Caco-2 (cell line): ENCODE results near the gene SIX3. TPM values are rescaled to one million over a fixed set of nuclear protein-coding genes. Genes with fewer than 3 reads are reported as not detected.

Source experiments
- Bru-seq: library from RNA; stranded (reverse); fragments of 400-500 nt; gene quantifications from one replicate; lab custom pipeline; 2021; lab: Mats Ljungman, UMichigan
- BruChase-seq, 2 experiments: library from RNA; stranded (reverse); fragments of 400-500 nt; gene quantifications; one replicate each; lab custom pipeline; 2021; lab: Mats Ljungman, UMichigan
- BruUV-seq: library from RNA; stranded (reverse); fragments of 400-500 nt; replicated peaks from 2 replicates; lab custom pipeline; 2021; lab: Mats Ljungman, UMichigan
- CTCF ChIA-PET: fragments of 300-600 bp; sonication (Branson Sonifier 250); formaldehyde crosslinking; loops from one replicate; lab custom pipeline; 2022; ENCODE audit warnings: antibody characterized with exemption; lab: Charles Lee
- POLR2A ChIA-PET: fragments of 300-600 bp; sonication (Branson Sonifier 250); formaldehyde crosslinking; loops from one replicate; lab custom pipeline; 2022; ENCODE audit warnings: antibody characterized with exemption; lab: Charles Lee
- DNase-seq, 2 experiments: peaks; one replicate each; pipeline versions ENCODE4 v3.0.0 to v3.0.0-alpha.2; 2020 to 2022
- H3K27me3 ChIP-seq: replicated peaks from 2 replicates; pipeline ENCODE4 v1.6.0; 2011; ENCODE audit warnings: low read length; ENCODE audit not compliant: control insufficient read depth, insufficient read depth
- H3K36me3 ChIP-seq: 2 replicates; pipeline ENCODE4 v1.5.1; 2011; ENCODE audit warnings: low read length; ENCODE audit not compliant: control insufficient read depth, insufficient read depth
- H3K4me1 ChIP-seq: fragments of 250-450 bp; sonication (Bioruptor Pico); 2 replicates; pipeline ENCODE4 v1.5.1; 2020; ENCODE audit warnings: mild to moderate bottlenecking
- H3K4me3 ChIP-seq: 2 replicates; pipeline ENCODE4 v1.5.1; 2011; ENCODE audit warnings: low read depth, mild to moderate bottlenecking, control low read depth, low read length
- H3K9me3 ChIP-seq: fragments of 250-450 bp; sonication (Bioruptor Pico); 2 replicates; pipeline ENCODE4 v1.5.1; 2020; ENCODE audit warnings: mild to moderate bottlenecking, moderate library complexity
- H3K27ac Mint-ChIP-seq: one replicate; pipeline ENCODE4 v1.8.0; 2022; ENCODE audit warnings: mixed read lengths; ENCODE audit not compliant: unreplicated experiment
- H3K27me3 Mint-ChIP-seq: one replicate; pipeline ENCODE4 v1.8.0; 2022; ENCODE audit warnings: mixed read lengths; ENCODE audit not compliant: insufficient read depth, unreplicated experiment
- H3K36me3 Mint-ChIP-seq: one replicate; pipeline ENCODE4 v1.8.0; 2022; ENCODE audit warnings: mild to moderate bottlenecking, mixed read lengths; ENCODE audit not compliant: insufficient read depth, unreplicated experiment
- H3K4me1 Mint-ChIP-seq: one replicate; pipeline ENCODE4 v1.8.0; 2022; ENCODE audit warnings: low read depth, mixed read lengths; ENCODE audit not compliant: unreplicated experiment
- H3K4me3 Mint-ChIP-seq: one replicate; pipeline ENCODE4 v1.8.0; 2022; ENCODE audit warnings: mild to moderate bottlenecking, moderate library complexity, mixed read lengths; ENCODE audit not compliant: unreplicated experiment
- H3K9me3 Mint-ChIP-seq: one replicate; pipeline ENCODE4 v1.8.0; 2022; ENCODE audit warnings: mixed read lengths; ENCODE audit not compliant: unreplicated experiment
- CTCF ChIP-seq, 2 experiments: fragments of 200-600 bp in 1 of 2; IDR thresholded peaks; 1 replicate in 1 of 2; 2 replicates in 1 of 2; pipeline versions ENCODE4 v1.5.1 to v1.8.0; 2011 to 2022; ENCODE audit warnings: antibody characterized with exemption in 1 of 2, control low read depth in 1 of 2, inconsistent platforms in 1 of 2, low read depth in 1 of 2, low read length in 1 of 2, mild to moderate bottlenecking in 1 of 2, moderate library complexity in 1 of 2; ENCODE audit not compliant: insufficient read depth in 1 of 2, severe bottlenecking in 1 of 2, unreplicated experiment in 1 of 2
- intact Hi-C: fragments of 100-400 bp; cut with micrococcal nuclease; formaldehyde crosslinking; loops from one replicate; pipeline ENCODE4 v1.10.0; 2022; ENCODE audit not compliant: unreplicated experiment
- long read RNA-seq: library from polyadenylated mRNA; stranded (forward); transcript quantifications from one replicate; pipeline ENCODE4 v2.0.0, GENCODE V29; 2022
- total RNA-seq: library from RNA; stranded (reverse); gene quantifications from 2 replicates; pipeline ENCODE4 v1.2.3, GENCODE V29; 2022

SIX3 gene
- total RNA-seq (not detected in 2 replicates), Bru-seq, nascent RNA (not detected), BruChase-seq, experiment 1, labeled RNA remaining after a 2-hour chase (percentile 18 among the genes with signal in this experiment), BruChase-seq, experiment 2, labeled RNA remaining after a 6-hour chase (percentile 19 among the genes with signal in this experiment)
- long read RNA-seq: 0 reads

- H3K4me1 Mint-ChIP-seq: peaks cover 19% of the 10 kb centered on the region
- H3K4me3 ChIP-seq: peak within 1 kb of the TSS; percentile 33
- POLR2A ChIA-PET: no interaction called here
These were observed at the start of gene SIX3 for GRCh38 chr2:44941551-44942234. SIX3 (plus strand) TSS chr2:44941702; CDS start chr2:44942105, 403 bp downstream.

GRCh38 chr2:44894058-44894457 is 47.4 kb upstream of the SIX3 start:
- DNase-seq: no peak
- no peak for TF ChIP-seq CTCF (IDR thresholded peaks at IDR 0.05; ENCODE audit: insufficient read depth in 1 of 2, low read depth in 1 of 2, low read length in 1 of 2, severe bottlenecking in 1 of 2, unreplicated experiment in 1 of 2)
- CTCF ChIA-PET: no interaction called here
- no peak overlapping the region for H3K4me3 Mint-ChIP-seq
- peaks cover 18% of the 10 kb centered on the region for H3K9me3 Mint-ChIP-seq
- POLR2A ChIA-PET: no interaction called here
- H3K36me3 ChIP-seq: no peaks in the 10 kb centered on the region
- no peaks in the 10 kb centered on the region for H3K27me3 ChIP-seq
- intact Hi-C loops: no loop called here
- peaks cover 4% of the 10 kb centered on the region for H3K4me1 Mint-ChIP-seq
- H3K9me3 ChIP-seq: peaks cover 16% of the 10 kb centered on the region
- H3K27ac Mint-ChIP-seq: no peak overlapping the region
- H3K27me3 Mint-ChIP-seq: peaks cover 6% of the 10 kb centered on the region
- no TSS peak for BruUV-seq
- H3K36me3 Mint-ChIP-seq: no peaks in the 10 kb centered on the region
- no peak overlapping the region for H3K4me3 ChIP-seq
- peaks cover 4% of the 10 kb centered on the region for H3K4me1 ChIP-seq

More at GRCh38 chr2:44941551-44942234, at the start of gene SIX3:
- H3K27me3 Mint-ChIP-seq: peaks cover 13% of the 10 kb centered on the region
- H3K36me3 ChIP-seq: no peaks in the 10 kb centered on the region
- H3K27me3 ChIP-seq: peaks cover 1% of the 10 kb centered on the region; the same call in 1 of the 2 replicates
- CTCF ChIA-PET: no interaction called here
- peak within 1 kb of the TSS; percentile 76 for H3K4me3 Mint-ChIP-seq
- peak in 1 of 2 experiments; percentile 49 for DNase-seq
- no peaks in the 10 kb centered on the region; the same call in 1 of the 2 replicates for H3K4me1 ChIP-seq
- no peak for TF ChIP-seq CTCF (IDR thresholded peaks at IDR 0.05; ENCODE audit: insufficient read depth in 1 of 2, low read depth in 1 of 2, low read length in 1 of 2, severe bottlenecking in 1 of 2, unreplicated experiment in 1 of 2)
- BruUV-seq: no TSS peak
- intact Hi-C loops: no loop called here
- no peaks in the 10 kb centered on the region for H3K9me3 Mint-ChIP-seq
- peak within 1 kb of the TSS; percentile 37 for H3K27ac Mint-ChIP-seq
- H3K36me3 Mint-ChIP-seq: no peaks in the 10 kb centered on the region
- H3K9me3 ChIP-seq: no peaks in the 10 kb centered on the region

- no TSS peak for BruUV-seq
- intact Hi-C loops: no loop called here
- no peak for TF ChIP-seq CTCF (IDR thresholded peaks at IDR 0.05; ENCODE audit: insufficient read depth in 1 of 2, low read depth in 1 of 2, low read length in 1 of 2, severe bottlenecking in 1 of 2, unreplicated experiment in 1 of 2)
- POLR2A ChIA-PET: no interaction called here
- no peak overlapping the region for H3K4me3 Mint-ChIP-seq
- Histone ChIP-seq H3K9me3 (peaks cover 16% of the 10 kb centered on the region), H3K36me3 (no peaks in the 10 kb centered on the region), H3K4me1 (no peaks in the 10 kb centered on the region), H3K27me3 (no peaks in the 10 kb centered on the region), H3K4me3 (no peak overlapping the region)
- no peaks in the 10 kb centered on the region for H3K36me3 Mint-ChIP-seq
- no peak overlapping the region for H3K27ac Mint-ChIP-seq
- H3K4me1 Mint-ChIP-seq: peaks cover 4% of the 10 kb centered on the region
- CTCF ChIA-PET: no interaction called here
- DNase-seq: no peak
- H3K9me3 Mint-ChIP-seq: peaks cover 18% of the 10 kb centered on the region
- peaks cover 6% of the 10 kb centered on the region for H3K27me3 Mint-ChIP-seq
These were observed 46.4 kb upstream of the SIX3 start for GRCh38 chr2:44895061-44895460.
